HG02588 (cell line): ENCODE results near the gene PPP2R3B.
"Not testable (repeated sequence)": the region's sequence is repeated elsewhere in the genome, so short reads cannot be mapped to it uniquely, and the experiment has no call there.

ENCODE experiments used
- ATAC-seq: cut with Tn5 transposase; IDR thresholded peaks from one replicate; pipeline ENCODE4 v1.9.1; 2021; ENCODE audit warnings: mild to moderate bottlenecking, moderate library complexity; ENCODE audit not compliant: unreplicated experiment

The PPP2R3B gene

DNA sequence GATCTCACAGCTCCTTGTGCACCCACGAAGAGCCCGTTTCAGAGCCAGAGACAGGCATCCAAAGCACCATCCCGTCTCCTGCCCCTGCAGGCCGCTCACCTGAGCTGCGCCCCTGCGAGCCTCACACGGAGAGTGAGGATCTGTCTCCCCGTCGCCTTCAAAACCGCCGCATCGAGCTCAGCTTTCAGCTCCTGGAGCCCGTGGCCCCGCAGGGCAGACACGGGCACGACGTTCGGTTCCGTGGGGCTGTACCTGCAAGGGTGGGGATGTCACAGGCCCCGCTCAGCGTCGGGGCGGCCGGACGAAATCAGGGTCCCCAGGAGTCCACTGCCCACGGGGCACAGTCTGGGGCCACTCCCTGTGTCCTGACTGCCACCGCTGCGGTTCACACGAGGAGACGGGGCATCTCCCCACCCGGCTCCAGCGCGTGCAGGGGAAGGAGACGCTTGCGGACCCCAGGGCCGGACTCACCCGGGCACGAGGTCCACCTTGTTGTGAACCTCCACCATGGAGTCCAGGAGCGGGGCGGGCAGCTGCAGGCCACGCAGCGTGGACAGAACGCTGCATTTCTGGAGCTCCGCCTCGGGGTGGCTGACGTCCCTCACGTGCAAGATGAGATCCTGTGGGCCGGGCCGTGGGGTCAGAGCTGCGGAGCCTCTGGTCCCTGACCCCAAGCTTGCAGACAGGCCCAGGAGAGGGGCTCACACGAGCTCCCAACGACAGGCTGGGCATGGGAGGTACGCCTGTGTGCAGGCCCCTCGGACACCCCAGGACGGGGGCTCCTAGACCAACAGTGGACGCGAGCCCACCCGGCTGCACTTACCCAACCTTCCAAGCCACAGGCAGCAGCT, 79.2 kb downstream of the PPP2R3B start:
- ATAC-seq, result no peak

- ATAC-seq, result not testable (repeated sequence)
Measured at GRCh38 chrX:306614-307251, 80.0 kb downstream of the PPP2R3B start.

GRCh38 chrX:305781-306613, 80.7 kb downstream of the PPP2R3B start:
- ATAC-seq, result not testable (repeated sequence)

DNA sequence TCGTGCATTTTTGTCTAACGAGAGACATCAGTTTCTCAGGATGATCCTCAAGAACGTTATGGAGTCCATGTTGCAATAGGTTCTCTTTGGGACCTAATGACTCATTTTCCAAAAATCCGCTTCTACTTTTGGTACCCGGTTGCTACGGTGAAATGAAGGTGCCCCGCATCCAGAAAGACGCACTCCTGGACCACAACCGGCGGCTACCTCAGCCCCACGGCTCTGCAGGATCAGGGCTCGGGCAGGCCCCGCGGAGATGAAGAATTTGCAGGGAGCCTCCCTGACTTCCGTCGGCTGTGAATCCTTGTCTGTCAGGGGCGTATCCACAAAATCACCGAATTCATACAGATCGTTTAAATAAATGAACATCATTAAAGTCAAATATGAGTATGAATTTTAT, 83.7 kb downstream of the PPP2R3B start:
- ATAC-seq, result no peak

GRCh38 chrX:300334-300733, 86.4 kb downstream of the PPP2R3B start:
- ATAC-seq, result no peak

- ATAC-seq, result no peak
Measured at GRCh38 chrX:298993-299392, 87.7 kb downstream of the PPP2R3B start.

DNA sequence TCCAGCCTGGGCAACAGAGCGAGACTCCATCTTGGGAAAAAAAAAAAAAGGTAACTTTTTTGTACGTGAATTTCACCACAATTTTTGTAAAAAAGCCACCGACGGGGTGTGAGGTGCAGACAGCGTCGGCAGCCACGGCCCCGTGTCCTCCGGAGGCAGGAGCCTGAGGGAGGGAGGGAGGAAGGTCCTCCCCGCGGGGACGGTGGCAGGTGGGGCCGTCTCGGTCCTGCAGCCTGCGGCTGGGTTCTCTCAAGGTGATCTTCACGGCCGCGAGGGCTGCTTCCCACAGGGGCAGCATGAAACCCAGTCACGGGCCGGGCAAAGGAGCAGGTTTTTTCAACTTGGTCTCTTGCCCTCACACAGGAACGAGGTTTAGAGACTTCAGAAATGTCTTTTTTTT, 91.6 kb downstream of the PPP2R3B start:
- no peak for ATAC-seq

- ATAC-seq, result no peak
Measured at GRCh38 chrX:292900-293897, 93.5 kb downstream of the PPP2R3B start.

GRCh38 chrX:291411-291901, 95.3 kb downstream of the PPP2R3B start:
- no peak for ATAC-seq

DNA sequence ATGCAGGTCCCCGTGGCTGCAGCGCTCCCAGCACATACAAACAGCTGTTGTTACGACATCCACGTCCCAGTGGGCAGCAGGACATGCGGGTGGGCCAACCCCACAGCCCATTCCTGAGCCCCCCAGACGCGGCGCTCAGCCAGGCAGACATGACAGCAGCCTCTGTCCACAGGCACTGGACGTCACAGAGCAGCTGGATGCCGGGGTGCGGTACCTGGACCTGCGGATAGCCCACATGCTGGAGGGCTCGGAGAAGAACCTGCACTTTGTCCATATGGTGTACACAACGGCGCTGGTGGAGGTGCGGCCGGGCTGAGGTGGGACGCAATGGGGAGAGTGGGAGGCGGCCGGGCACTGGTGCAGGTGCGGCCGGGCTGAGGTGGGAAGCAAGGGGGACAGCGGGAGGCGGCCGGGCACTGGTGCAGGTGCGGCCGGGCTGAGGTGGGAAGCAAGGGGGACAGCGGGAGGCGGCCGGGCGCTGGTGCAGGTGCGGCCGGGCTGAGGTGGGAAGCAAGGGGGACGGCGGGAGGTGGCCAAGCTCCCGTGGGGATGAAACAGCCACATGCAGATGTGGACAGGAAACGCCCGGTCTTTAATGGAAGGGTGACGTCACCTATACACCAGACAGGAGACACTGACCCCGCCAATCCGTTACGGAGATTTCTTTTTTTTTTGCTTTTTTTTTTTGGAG, 96.1 kb downstream of the PPP2R3B start:
- ATAC-seq, result no peak

GRCh38 chrX:288561-288991, 98.1 kb downstream of the PPP2R3B start:
- no peak for ATAC-seq

DNA sequence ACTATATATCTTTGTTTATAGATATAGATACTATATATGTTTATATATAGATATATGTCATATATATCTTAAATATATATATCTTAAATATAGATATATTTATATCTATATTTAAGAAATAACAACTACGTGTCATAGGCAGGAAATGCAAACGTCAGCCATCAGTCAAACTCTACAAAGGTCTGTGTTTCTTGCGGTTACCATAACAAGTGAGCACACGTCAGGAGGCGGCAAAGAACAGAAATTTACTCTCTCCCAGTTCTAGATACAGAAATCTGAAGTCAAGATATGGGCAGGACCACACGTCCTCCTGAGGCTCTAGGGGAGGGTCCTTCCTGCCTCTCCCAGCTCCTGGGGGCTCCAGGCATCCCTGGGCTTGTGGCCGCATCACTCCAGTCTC, 99.0 kb downstream of the PPP2R3B start:
- ATAC-seq, result no peak

- ATAC-seq, result no peak
Measured at GRCh38 chrX:285076-285677, 101.5 kb downstream of the PPP2R3B start.
